HepG2 (cell line): ENCODE data around the gene PELO. TPM values are rescaled to one million over a fixed set of nuclear protein-coding genes. Genes with fewer than 3 reads are reported as not detected.

Source experiments
- ATAC-seq: fragments of 200-7000 bp; cut with Tn5 transposase; 3 replicates; pipeline ENCODE4 v1.9.1; 2020; ENCODE audit warnings: mild to moderate bottlenecking, moderate library complexity
- BruUV-seq: library from RNA; stranded (reverse); fragments of 400-500 nt; replicated peaks from 2 replicates; lab custom pipeline; 2021; lab: Mats Ljungman, UMichigan
- CTCF ChIA-PET: fragments of 300-600 bp; formaldehyde crosslinking; extraction: SDS; loops from one replicate; lab custom pipeline; 2021; ENCODE audit warnings: low total read pairs, inconsistent platforms, low intra/inter-chr PET ratio; lab: Yijun Ruan, JAX
- POLR2A ChIA-PET: fragments of 350-600 bp; sonication (Branson Sonifier 250); formaldehyde crosslinking; loops from one replicate; lab custom pipeline; 2020; ENCODE audit warnings: antibody characterized with exemption, inconsistent platforms; lab: Yijun Ruan, JAX
- DNase-seq: peaks from one replicate; pipeline ENCODE4 v3.0.0-alpha.2; 2015; ENCODE audit warnings: low spot score
- FAIRE-seq: peaks from 3 replicates; lab custom pipeline; 2011; peaks lifted over from hg19 to GRCh38; lab: Jason Lieb, UNC
- H2AFZ ChIP-seq: one replicate; pipeline ENCODE4 v1.6.1; 2011; ENCODE audit warnings: low read length, inconsistent platforms
- H3K27ac ChIP-seq: fragments of 300-600 bp; 3 replicates; pipeline ENCODE4 v1.8.0; 2011; ENCODE audit warnings: mixed run types, mild to moderate bottlenecking, mixed read lengths, low read length, inconsistent platforms; ENCODE audit not compliant: insufficient read depth; ENCODE audit errors: extremely low read length
- H3K27me3 ChIP-seq, 2 experiments: fragments of 200-600 bp in 1 of 2; 2 replicates in 1 of 2; 3 replicates in 1 of 2; pipeline versions ENCODE4 v1.6.0 to v1.8.0; 2011; ENCODE audit warnings: low read length in 2 of 2, mild to moderate bottlenecking in 2 of 2, moderate library complexity in 2 of 2, inconsistent platforms in 1 of 2; ENCODE audit not compliant: insufficient read depth in 2 of 2, control insufficient read depth in 1 of 2
- H3K36me3 ChIP-seq, 2 experiments: fragments of 200-600 bp in 1 of 2; replicated peaks in 1 of 2; 2 replicates in 1 of 2; 3 replicates in 1 of 2; pipeline versions ENCODE4 v1.5.1 to v1.8.0; 2011; ENCODE audit warnings: low read length in 2 of 2, inconsistent platforms in 1 of 2; ENCODE audit not compliant: insufficient read depth in 2 of 2, control insufficient read depth in 1 of 2
- H3K4me1 ChIP-seq: 2 replicates; pipeline ENCODE4 v1.5.1; 2012; ENCODE audit warnings: low read length, inconsistent platforms; ENCODE audit not compliant: insufficient read depth
- H3K4me2 ChIP-seq: 2 replicates; pipeline ENCODE4 v1.6.0; 2011; ENCODE audit warnings: low read depth, low read length, inconsistent platforms
- H3K4me3 ChIP-seq, 3 experiments: fragments of 200-600 bp in 1 of 3; sonication (generic), shearing (Covaris generic) in 1 of 3; replicated peaks in 1 of 3; 2 replicates each; pipeline ENCODE4 v1.5.1; 2011 to 2016; ENCODE audit warnings: low read length in 3 of 3, inconsistent platforms in 2 of 3, low read depth in 2 of 3, mild to moderate bottlenecking in 2 of 3, control low read depth in 1 of 3, mixed read lengths in 1 of 3; ENCODE audit not compliant: insufficient read depth in 1 of 3
- H3K79me2 ChIP-seq: one replicate; pipeline ENCODE4 v1.6.1; 2011; ENCODE audit warnings: low read length, inconsistent platforms; ENCODE audit not compliant: insufficient read depth
- H3K9ac ChIP-seq: 2 replicates; pipeline ENCODE4 v1.6.0; 2011; ENCODE audit warnings: mild to moderate bottlenecking, low read depth, low read length, inconsistent platforms; ENCODE audit not compliant: insufficient read depth
- H3K9me3 ChIP-seq: 2 replicates; pipeline ENCODE4 v1.5.1; 2012; ENCODE audit warnings: mild to moderate bottlenecking, low read length
- H4K20me1 ChIP-seq: 2 replicates; pipeline ENCODE4 v1.6.0; 2011; ENCODE audit warnings: inconsistent platforms, mild to moderate bottlenecking, low read length, moderate library complexity; ENCODE audit not compliant: insufficient read depth
- CHD2 ChIP-seq: IDR thresholded peaks from 2 replicates; pipeline ENCODE4 v1.6.1; 2011; ENCODE audit warnings: low read depth, low read length, improper control_type of control experiment
- DPF2 ChIP-seq: sonication (generic); formaldehyde crosslinking; IDR thresholded peaks from 2 replicates; pipeline ENCODE4 v1.4.0; 2020; ENCODE audit warnings: mild to moderate bottlenecking, low read depth, missing genetic modification reagents, borderline replicate concordance
- NR2F1 ChIP-seq, 2 experiments: fragments of 450-650 bp in 1 of 2; formaldehyde crosslinking in 1 of 2; IDR thresholded peaks; 2 replicates each; pipeline versions ENCODE4 v1.5.0 to v1.6.1; 2016 to 2020; ENCODE audit warnings: mild to moderate bottlenecking in 1 of 2, missing compliant biosample characterization in 1 of 2, missing genetic modification reagents in 1 of 2, moderate library complexity in 1 of 2
- RARG ChIP-seq: sonication (generic); formaldehyde crosslinking; IDR thresholded peaks from 2 replicates; pipeline ENCODE4 v1.4.0; 2020; ENCODE audit warnings: low read depth, mild to moderate bottlenecking, missing genetic modification reagents
- SETDB1 ChIP-seq: sonication (generic); formaldehyde crosslinking; IDR thresholded peaks from 2 replicates; pipeline ENCODE4 v1.5.1; 2020; ENCODE audit warnings: missing genetic modification reagents, mild to moderate bottlenecking, borderline replicate concordance
- ZSCAN30 ChIP-seq: sonication (generic); formaldehyde crosslinking; IDR thresholded peaks from 2 replicates; pipeline ENCODE4 v1.5.0; 2020; ENCODE audit warnings: mild to moderate bottlenecking, missing genetic modification reagents
- ZSCAN31 ChIP-seq: sonication (generic); formaldehyde crosslinking; IDR thresholded peaks from 2 replicates; pipeline ENCODE4 v1.5.0; 2020; ENCODE audit warnings: low read depth, mild to moderate bottlenecking, missing genetic modification reagents
- WGBS: methylation state at CpG from one replicate; pipeline ENCODE4 v1.1.6; 2017; ENCODE audit warnings: low lambda C conversion rate; 5-methylcytosine and 5-hydroxymethylcytosine counted together
- in situ Hi-C: cut with HindIII; loops from 2 replicates; pipeline ENCODE4 v1.10.0; 2017; ENCODE audit warnings: low pct_unique_long_range_greater_than_20kb; ENCODE audit not compliant: extremely low pct_ligation_motif_present
- intact Hi-C: fragments of 100-400 bp; cut with micrococcal nuclease; formaldehyde crosslinking; loops from one replicate; pipeline ENCODE4 v1.10.0; 2022; ENCODE audit not compliant: unreplicated experiment
- polyA plus RNA-seq, 8 experiments: library from polyadenylated mRNA; depleted of rRNA in 3 of 8; stranded (reverse) in 7 of 8; unstranded in 1 of 8; fragments of >200 nt; fragmentation: Illumina TruSeq in 4 of 8; extraction: Trizol in 4 of 8; gene quantifications; 2 replicates each; pipeline versions ENCODE4 v1.2.1 to v1.2.3, GENCODE V29; 2011 to 2016; ENCODE audit warnings: low read depth in 4 of 8, missing spikeins in 1 of 8, mixed read lengths in 1 of 8; ENCODE audit not compliant: insufficient read depth in 1 of 8
- total RNA-seq, 5 experiments: library from RNA; depleted of rRNA; stranded (reverse); fragments of >200 nt; fragmentation: Illumina TruSeq; extraction: Trizol; gene quantifications; 2 replicates each; pipeline ENCODE4 v1.2.3, GENCODE V29; 2016; ENCODE audit warnings: low read depth in 1 of 5
- TF ChIP-seq, protein P1 (sequence below): sonication (generic); formaldehyde crosslinking; IDR thresholded peaks from 2 replicates; pipeline ENCODE4 v1.4.0; 2020; ENCODE audit warnings: missing genetic modification reagents

The PELO gene
- total and polyA plus RNA-seq, 2 of the 13 experiments (the other 11 are each of a cell fraction or from before 2014, with no cell fraction given): 19.0 to 23.9 TPM

DNA sequence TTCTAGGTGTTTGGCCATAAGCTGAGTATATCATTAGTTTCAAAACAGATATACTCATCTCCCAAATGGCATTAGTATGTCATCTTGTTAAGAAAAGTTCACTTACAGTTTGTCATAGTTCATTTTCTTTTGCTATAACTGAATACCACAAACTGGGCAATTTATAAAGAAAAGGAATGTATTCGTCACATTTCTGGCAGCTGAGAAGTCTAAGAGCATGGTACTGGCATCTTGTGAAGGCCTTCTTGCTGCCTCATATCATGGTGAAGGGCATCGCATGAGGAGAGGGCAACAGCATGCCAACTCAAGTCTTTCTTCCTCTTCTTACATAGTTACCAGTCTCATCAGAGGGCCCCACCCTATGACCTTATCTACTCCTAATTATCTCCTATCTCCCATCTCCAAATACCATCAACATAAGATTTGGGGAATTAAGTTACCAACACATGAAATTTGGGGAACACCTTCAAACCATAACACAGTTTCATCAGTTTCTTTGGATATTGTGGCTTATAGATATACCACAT lies 20.4 kb upstream of the PELO start:
- Histone ChIP-seq H3K9me3 (no peaks in the 10 kb centered on the region), H3K9ac (no peak overlapping the region), H3K36me3 (no peaks in the 10 kb centered on the region), H3K4me1 (peaks cover 5% of the 10 kb centered on the region; the same call in 1 of the 2 replicates), H3K79me2 (no peaks in the 10 kb centered on the region), H3K27ac (no peak overlapping the region), H2AFZ (no peak overlapping the region), H3K4me3 (no peak overlapping the region), H3K27me3 (no peaks in the 10 kb centered on the region; a peak in 1 of 5 replicates), H3K4me2 (no peak overlapping the region), H4K20me1 (no peaks in the 10 kb centered on the region)
- in situ Hi-C loops: no loop called here
- POLR2A ChIA-PET: no interaction called here
- no TSS peak for BruUV-seq
- 46% methylated on average over 2 of the region's 2 CpGs for WGBS
- TF ChIP-seq CHD2: no peak
- TF ChIP-seq SETDB1: no peak
- TF ChIP-seq, protein P1, sequence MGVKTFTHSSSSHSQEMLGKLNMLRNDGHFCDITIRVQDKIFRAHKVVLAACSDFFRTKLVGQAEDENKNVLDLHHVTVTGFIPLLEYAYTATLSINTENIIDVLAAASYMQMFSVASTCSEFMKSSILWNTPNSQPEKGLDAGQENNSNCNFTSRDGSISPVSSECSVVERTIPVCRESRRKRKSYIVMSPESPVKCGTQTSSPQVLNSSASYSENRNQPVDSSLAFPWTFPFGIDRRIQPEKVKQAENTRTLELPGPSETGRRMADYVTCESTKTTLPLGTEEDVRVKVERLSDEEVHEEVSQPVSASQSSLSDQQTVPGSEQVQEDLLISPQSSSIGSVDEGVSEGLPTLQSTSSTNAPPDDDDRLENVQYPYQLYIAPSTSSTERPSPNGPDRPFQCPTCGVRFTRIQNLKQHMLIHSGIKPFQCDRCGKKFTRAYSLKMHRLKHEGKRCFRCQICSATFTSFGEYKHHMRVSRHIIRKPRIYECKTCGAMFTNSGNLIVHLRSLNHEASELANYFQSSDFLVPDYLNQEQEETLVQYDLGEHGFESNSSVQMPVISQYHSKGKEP (CRISPR knock-in tag): no peak
- no peak for TF ChIP-seq RARG (CRISPR knock-in tag)
- TF ChIP-seq NR2F1 (CRISPR knock-in tag; IDR thresholded peaks at IDR 0.05): no peak
- TF ChIP-seq ZSCAN30 (CRISPR knock-in tag): no peak
- TF ChIP-seq DPF2: no peak
- TF ChIP-seq ZSCAN31: no peak
- no peak for FAIRE-seq
- no peak for DNase-seq
- ATAC-seq: no peak
- CTCF ChIA-PET: no interaction called here
- intact Hi-C loops: no loop called here
